ENCODE measurements around the gene NADSYN1.

NADSYN1 gene

DNA sequence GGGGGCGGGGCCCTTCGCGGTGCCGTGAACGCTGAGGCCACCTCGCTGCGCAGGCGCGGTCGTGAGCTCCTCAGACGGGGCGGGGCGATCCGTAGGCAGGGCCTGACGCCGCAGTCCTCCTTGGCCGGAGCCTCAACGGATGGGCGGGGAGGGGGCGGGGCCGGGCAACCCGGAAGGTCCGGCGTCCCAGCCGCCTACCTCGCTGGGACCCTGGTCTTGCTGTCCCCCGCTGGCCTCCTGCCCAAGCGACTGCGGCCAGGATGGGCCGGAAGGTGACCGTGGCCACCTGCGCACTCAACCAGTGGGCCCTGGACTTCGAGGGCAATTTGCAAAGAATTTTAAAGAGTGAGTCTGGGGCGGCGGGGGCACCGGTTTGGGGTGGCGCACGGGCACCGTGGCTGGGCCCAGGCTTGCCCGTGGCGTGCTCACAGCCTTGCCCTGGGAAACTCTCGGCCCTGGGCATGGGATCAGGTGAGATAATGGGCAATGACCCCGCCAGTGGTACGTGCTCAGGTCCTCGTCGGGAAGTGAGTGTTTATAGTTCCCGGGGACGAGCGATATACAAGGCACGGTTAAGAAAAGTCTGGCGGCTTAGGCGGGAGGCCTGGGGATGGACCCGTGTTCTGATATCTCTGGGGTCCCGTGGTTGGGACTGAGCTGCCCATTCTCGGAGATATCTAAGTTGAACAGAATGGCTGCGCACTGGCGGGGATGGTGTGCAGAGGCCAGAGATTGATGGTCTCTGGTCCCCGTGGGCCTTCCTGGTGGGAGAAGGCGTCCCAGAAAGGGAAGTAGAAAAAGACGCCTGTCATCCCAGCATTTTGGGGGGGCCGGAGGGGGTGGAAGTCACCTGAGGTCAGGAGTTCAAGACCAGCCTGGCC is at the start of gene NADSYN1:
NADSYN1 (plus strand) TSS at position 167 of the 881 bp plus-strand sequence; CDS start at position 261, 94 bp downstream.
- DNase-seq (ENCODE audit: low read depth) = peak; percentile 95
- TF ChIP-seq, protein P1, sequence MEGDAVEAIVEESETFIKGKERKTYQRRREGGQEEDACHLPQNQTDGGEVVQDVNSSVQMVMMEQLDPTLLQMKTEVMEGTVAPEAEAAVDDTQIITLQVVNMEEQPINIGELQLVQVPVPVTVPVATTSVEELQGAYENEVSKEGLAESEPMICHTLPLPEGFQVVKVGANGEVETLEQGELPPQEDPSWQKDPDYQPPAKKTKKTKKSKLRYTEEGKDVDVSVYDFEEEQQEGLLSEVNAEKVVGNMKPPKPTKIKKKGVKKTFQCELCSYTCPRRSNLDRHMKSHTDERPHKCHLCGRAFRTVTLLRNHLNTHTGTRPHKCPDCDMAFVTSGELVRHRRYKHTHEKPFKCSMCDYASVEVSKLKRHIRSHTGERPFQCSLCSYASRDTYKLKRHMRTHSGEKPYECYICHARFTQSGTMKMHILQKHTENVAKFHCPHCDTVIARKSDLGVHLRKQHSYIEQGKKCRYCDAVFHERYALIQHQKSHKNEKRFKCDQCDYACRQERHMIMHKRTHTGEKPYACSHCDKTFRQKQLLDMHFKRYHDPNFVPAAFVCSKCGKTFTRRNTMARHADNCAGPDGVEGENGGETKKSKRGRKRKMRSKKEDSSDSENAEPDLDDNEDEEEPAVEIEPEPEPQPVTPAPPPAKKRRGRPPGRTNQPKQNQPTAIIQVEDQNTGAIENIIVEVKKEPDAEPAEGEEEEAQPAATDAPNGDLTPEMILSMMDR (conservative IDR thresholded peaks at IDR 0.05; ENCODE audit: low read depth, low read length) = no peak
- peak within 1 kb of the TSS; percentile 98 for H3K4me3 ChIP-seq (ENCODE audit: low read depth, low read length)

DNA sequence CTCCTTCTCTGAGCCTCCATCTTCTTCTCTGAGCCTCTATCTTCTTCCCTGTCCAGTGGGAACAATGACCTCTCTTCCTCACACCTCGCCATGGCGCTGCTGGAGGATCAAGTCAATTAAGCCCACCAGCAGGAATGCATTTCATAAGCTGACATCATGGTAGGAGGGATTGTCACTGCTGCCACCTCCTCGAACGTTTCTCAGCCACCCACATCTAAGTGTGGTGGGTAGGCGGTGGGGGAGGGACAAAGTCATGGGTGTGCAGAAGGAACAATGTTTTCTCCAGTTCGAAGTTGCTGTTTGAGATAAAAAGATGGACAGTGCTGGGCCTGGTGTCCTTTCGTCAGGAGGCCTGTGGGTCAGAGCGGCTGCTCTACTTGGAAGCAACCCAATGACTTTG is 48.8 kb upstream of the NADSYN1 start:
- H3K4me3 ChIP-seq (ENCODE audit: low read depth, low read length) = no peak overlapping the region
- TF ChIP-seq, protein P1 (conservative IDR thresholded peaks at IDR 0.05; ENCODE audit: low read depth, low read length) = no peak
- no peak for DNase-seq (ENCODE audit: low read depth)

DNA sequence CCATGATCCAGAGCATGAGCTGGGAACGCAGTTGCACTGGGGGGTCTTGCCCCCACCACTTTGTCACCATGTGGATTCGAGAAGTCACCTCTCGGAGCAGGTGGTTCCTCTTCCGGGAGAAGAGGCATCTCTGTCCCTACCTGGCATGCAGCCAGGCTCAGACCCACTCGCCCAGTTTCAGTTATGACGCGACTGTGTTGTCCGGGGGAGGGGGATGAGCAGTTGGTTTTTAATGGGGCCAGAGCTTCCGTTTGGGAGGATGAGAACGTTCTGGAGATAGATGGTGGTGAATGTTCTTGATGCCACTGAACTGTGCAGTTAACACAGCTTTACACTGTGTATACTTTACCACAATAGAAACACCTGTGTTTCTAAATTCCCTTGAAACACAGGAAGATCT is 46.3 kb upstream of the NADSYN1 start:
- H3K4me3 ChIP-seq (ENCODE audit: low read depth, low read length) = no peak overlapping the region
- no peak for DNase-seq (ENCODE audit: low read depth)
- TF ChIP-seq, protein P1 (conservative IDR thresholded peaks at IDR 0.05; ENCODE audit: low read depth, low read length) = no peak

DNA sequence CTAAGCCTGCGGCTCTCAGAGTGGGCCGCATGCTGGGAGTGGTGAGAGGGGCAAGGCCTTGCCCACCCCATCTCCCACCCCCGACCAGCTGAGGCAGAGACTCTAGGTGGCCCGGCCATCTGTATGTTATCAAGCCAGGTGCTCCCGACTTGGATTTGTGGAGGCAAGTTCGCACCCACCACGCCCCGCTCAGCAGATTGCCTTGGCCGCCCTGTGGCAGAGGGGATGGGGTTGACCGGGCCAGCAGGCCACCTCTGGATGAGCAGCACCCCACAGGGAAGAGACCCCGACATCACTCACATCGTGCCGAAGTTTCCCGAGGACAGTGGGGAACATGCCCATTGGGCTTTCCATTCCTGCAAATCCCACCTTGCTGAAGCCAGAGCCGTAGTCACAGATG is 45.6 kb upstream of the NADSYN1 start:
- no peak overlapping the region for H3K4me3 ChIP-seq (ENCODE audit: low read depth, low read length)
- DNase-seq (ENCODE audit: low read depth) = no peak
- TF ChIP-seq, protein P1 (conservative IDR thresholded peaks at IDR 0.05; ENCODE audit: low read depth, low read length) = no peak

DNA sequence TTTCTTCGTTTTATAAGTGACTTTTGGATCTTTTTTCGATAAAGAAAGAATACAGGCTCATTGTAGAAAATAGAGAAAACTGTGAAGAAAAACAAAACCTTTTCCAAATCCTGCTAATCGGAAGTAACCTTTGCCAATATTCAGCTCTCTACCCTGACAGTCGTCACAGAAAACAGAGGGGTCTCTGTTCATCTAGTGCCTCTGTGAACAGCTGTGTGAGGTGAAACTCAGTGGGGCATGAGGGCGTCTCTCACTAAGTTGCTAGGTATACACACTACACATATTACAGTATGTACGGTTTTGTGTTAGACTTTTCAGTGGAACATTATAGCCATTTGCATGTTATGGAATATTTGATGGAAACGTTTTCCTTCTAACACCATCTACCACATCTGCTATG is 44.2 kb upstream of the NADSYN1 start:
- TF ChIP-seq, protein P1 (conservative IDR thresholded peaks at IDR 0.05; ENCODE audit: low read depth, low read length) = no peak
- no peak for DNase-seq (ENCODE audit: low read depth)
- H3K4me3 ChIP-seq (ENCODE audit: low read depth, low read length) = no peak overlapping the region

DNA sequence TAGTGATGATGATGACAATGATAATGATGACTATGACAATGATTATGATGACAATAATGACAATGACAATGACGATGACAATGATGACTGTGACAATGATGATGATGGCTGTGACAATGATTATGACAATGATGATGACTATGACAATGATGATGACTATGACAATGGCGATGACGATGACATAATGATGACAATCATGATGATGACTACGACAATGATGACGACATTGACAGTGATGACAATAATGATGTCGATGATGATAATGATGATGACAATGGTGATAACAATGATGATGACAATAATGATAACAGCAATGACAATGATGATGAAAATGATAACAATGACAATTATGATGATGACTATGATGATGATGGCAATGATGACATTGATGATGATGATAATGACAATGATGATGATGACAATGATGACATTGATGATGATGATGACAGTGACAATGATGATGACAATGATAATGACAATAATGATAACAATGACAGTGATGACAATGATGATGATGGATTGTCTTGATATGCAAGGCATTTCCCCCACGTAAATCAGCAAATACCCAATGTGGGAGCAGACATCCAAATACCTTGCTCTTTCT is 42.5 kb upstream of the NADSYN1 start:
- TF ChIP-seq, protein P1 (conservative IDR thresholded peaks at IDR 0.05; ENCODE audit: low read depth, low read length) = no peak
- no peak for DNase-seq (ENCODE audit: low read depth)

More for the DNA sequence above, 42.5 kb upstream of the NADSYN1 start:
- H3K4me3 ChIP-seq (ENCODE audit: low read depth, low read length) = no peak overlapping the region

Data from choroid plexus epithelial cell (primary cell).